Measurements from ENCODE around the gene CLTB.

DNA sequence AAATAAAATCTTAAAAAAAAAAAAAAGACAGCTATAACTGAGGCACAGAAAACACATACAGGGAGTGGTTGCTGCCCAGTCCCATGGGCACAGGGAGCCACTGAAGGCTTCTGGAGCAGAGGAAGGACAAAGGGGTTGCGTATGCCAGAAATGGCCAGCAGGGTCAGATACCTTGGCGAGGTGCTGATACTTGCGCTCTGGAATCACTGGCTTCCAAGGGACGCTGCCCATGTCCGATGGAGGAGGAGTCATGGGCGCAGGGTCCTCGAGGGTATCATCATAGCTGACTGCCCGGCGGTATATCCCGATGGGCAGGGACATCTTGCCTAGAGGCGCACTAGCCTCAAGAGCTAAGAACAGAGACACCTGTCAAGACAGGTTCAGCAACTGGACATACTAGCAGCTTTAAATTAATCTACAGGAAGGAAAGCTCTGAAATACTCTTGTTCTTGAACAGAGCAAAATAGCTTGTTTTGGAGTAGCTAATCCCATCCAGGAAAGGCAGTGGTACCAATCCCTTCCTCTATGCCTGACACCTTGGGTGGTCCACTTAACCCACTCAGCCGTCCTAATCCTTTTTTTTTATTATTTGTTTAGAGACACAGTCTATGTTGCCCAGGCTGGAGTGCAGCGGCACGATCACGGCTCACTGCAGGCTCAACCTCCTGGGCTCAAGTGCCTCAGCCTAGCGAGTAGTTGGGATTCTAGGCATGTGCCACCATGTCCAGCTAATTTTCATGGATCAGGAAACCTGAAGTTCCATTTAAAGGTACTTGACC, 60.8 kb downstream of the CLTB start:
- TF ChIP-seq GATA2 (IDR thresholded peaks at IDR 0.05; ENCODE audit: low read depth, low read length) = no peak
- TF ChIP-seq GATA3 (IDR thresholded peaks at IDR 0.05; ENCODE audit: low read depth, low read length) = no peak
